Coronary artery (tissue), 2 donors: ENCODE data around the gene RASL10B.

Experiments used
- DNase-seq: peaks from one replicate; pipeline ENCODE4 v3.0.0-alpha.2; 2017; ENCODE audit warnings: low spot score
- H3K27ac ChIP-seq, 2 donors: fragments of 200-600 bp; sonication (generic); one replicate each; pipeline ENCODE4 v1.5.1; 2016 to 2019
- H3K4me3 ChIP-seq: fragments of 200-600 bp; sonication (generic); 2 replicates; pipeline ENCODE4 v1.5.1; 2016; ENCODE audit warnings: mild to moderate bottlenecking, moderate library complexity
- CTCF ChIP-seq: fragments of 200-600 bp; sonication (generic); IDR thresholded peaks from one replicate; pipeline ENCODE4 v1.5.1; 2019; ENCODE audit warnings: antibody characterized with exemption

Gene RASL10B

GRCh38 chr17:35742496-35742895, 11.1 kb downstream of the RASL10B start:
- TF ChIP-seq CTCF, result no peak
- no peak for DNase-seq

DNA sequence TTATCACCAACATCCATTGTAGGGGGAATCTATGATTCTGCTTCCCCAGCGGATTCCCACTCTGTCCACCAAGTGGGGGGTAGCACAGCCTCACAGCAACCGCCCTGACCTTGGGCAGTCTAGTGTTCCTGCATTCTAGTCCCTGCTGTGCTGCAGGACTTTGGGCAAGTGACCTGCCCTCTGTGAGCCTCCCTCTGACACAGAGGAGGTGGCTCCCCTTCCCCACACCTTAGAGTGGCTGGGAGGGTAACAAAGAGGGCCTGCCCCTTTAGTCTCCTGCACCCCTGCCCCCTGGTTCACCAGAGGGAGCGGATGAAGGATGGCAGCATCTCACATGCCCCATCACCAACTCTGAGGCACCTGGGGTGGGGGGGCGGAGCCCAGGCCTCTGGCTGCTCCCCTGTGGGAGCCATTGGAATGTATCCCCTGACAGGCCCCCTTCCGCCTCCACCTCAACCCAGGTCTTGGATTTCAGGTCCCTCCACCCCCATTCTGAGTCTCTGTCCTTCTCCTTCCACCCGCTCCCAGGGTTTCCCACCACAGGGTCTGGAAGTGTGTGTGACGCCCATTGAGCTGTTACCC, 11.5 kb downstream of the RASL10B start:
- no peak for DNase-seq
- Histone ChIP-seq H3K27ac (no peak overlapping the region), H3K4me3 (no peak overlapping the region)
- no peak for TF ChIP-seq CTCF

More at GRCh38 chr17:35742496-35742895, 11.1 kb downstream of the RASL10B start:
- Histone ChIP-seq H3K4me3 (no peak overlapping the region), H3K27ac (no peak overlapping the region)

DNA sequence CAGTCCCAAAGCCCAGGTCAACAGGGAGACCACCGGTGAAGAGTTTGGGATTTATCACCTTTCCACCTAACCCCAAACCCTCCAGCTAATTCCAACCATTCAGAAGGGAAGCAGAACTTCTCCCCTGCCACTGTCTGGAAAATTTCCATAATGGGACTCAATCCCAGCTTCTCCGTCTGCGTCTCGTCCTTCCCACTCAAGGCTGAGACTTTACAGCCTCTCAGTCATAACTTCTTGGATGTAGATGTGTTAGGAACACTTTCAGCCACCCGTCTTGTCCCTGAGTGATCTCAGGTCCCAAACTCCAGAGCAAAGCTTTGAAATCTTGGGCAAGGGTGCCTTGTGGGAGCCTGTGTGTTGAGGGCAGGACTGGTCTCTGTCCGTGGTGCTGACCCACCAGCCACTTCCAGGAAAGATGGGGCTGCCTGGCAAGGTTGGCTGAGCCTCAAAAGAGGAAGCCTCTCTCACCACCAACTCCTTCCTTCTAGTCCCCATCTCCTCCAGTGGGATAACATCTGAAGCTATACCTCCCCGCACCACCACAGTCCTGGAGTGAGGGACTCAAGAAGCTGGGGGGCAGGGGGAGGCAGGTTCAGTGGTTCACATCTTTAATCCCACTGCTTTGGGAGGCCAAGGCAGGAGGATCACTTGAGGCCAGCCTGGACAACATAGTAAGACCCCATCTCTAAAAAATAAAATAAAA, 12.3 kb downstream of the RASL10B start:
- no peak for DNase-seq
- Histone ChIP-seq H3K4me3 (no peak overlapping the region), H3K27ac (no peak overlapping the region)
- no peak for TF ChIP-seq CTCF

GRCh38 chr17:35744830-35745229, 13.4 kb downstream of the RASL10B start:
- H3K27ac ChIP-seq, result no peak overlapping the region
- no peak for TF ChIP-seq CTCF
- H3K4me3 ChIP-seq, result no peak overlapping the region
- no peak for DNase-seq

DNA sequence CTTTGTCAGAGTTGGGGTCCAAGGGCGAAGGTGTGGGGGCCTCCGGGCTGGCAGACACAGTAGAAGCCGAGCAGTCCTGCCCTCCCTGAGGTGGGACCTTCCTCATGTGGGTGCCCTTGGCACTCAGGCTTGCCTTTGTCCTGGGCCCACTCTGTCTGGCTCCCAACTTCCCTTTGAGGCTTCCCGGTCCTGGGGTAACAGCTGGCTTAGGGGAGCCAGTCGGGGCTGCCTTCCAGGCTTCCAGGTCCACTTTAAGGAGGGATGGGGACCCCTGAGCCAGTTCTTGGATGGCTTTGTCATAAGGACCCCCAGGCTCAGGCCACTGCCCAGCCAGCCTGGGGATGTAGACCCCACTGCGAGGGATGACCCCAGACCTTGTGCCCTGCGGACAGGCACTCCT, 13.8 kb downstream of the RASL10B start:
- no peak for DNase-seq
- Histone ChIP-seq H3K4me3 (no peak overlapping the region), H3K27ac (no peak overlapping the region)
- TF ChIP-seq CTCF, result no peak

GRCh38 chr17:35745749-35746320, 14.4 kb downstream of the RASL10B start:
- H3K27ac ChIP-seq, result no peak overlapping the region
- no peak for TF ChIP-seq CTCF
- no peak for DNase-seq

DNA sequence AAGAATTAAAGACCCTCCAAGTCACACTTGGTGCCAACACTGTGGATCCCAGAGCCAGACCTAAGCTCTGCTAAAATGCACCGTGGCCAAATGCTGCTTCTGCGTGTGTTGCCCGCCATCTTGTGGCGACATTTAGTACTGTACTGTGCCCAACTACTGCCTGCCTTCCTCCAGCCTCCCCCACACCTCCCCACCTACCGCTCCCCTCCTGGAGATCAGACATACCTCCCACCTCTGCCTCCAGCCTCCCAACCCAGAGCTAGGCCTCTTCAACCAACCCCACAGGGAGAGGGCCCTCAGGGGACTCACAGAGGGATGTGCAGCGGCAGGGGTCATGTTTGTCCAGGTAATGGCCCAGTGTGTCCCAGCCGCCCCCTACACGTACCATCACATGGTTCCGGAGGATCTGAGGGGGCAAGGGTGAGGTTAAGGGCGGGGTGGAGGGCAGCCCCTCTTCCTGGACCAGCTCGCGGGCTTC, 16.1 kb downstream of the RASL10B start:
- Histone ChIP-seq H3K4me3 (no peak overlapping the region), H3K27ac (no peak overlapping the region)
- DNase-seq, result no peak
- TF ChIP-seq CTCF, result peak; percentile 84

More at GRCh38 chr17:35745749-35746320, 14.4 kb downstream of the RASL10B start:
- no peak overlapping the region for H3K4me3 ChIP-seq
